Breast epithelium (tissue), 3 donors: ENCODE measurements around the gene HSPBAP1.

Experiments used
- POLR2A ChIP-seq: fragments of 450-650 bp; IDR thresholded peaks from one replicate; pipeline ENCODE4 v1.6.1; 2016; ENCODE audit warnings: antibody characterized with exemption, mild to moderate bottlenecking, moderate library complexity
- POLR2AphosphoS5 ChIP-seq, 3 donors: sonication (generic); formaldehyde crosslinking; IDR thresholded peaks; one replicate each; pipeline ENCODE4 v1.6.1; 2017; ENCODE audit warnings: antibody characterized with exemption in 3 of 3
- TF ChIP-seq, protein P1 (sequence below), 3 donors: fragments of 450-650 bp; IDR thresholded peaks; one replicate each; pipeline ENCODE4 v1.5.1; 2016 to 2017; ENCODE audit warnings: antibody characterized with exemption in 3 of 3, mild to moderate bottlenecking in 3 of 3, moderate library complexity in 3 of 3

- TF ChIP-seq POLR2AphosphoS5 (IDR thresholded peaks at IDR 0.05) (no peak), POLR2A (no peak)
- TF ChIP-seq, protein P1, sequence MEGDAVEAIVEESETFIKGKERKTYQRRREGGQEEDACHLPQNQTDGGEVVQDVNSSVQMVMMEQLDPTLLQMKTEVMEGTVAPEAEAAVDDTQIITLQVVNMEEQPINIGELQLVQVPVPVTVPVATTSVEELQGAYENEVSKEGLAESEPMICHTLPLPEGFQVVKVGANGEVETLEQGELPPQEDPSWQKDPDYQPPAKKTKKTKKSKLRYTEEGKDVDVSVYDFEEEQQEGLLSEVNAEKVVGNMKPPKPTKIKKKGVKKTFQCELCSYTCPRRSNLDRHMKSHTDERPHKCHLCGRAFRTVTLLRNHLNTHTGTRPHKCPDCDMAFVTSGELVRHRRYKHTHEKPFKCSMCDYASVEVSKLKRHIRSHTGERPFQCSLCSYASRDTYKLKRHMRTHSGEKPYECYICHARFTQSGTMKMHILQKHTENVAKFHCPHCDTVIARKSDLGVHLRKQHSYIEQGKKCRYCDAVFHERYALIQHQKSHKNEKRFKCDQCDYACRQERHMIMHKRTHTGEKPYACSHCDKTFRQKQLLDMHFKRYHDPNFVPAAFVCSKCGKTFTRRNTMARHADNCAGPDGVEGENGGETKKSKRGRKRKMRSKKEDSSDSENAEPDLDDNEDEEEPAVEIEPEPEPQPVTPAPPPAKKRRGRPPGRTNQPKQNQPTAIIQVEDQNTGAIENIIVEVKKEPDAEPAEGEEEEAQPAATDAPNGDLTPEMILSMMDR (IDR thresholded peaks at IDR 0.05) = no peak
Measured at GRCh38 chr3:122730240-122730639, 63.4 kb downstream of the HSPBAP1 start.
